ACC112 (cell line): ENCODE measurements around the gene UNC45A.

Source experiments
- H2AFZ ChIP-seq: fragments of 200-600 bp; sonication (generic); one replicate; pipeline ENCODE4 v1.6.0; 2017; ENCODE audit warnings: antibody characterized with exemption, low read length; ENCODE audit not compliant: unreplicated experiment
- H3K27ac ChIP-seq: fragments of 200-600 bp; sonication (generic); 2 replicates; pipeline ENCODE4 v1.5.1; 2014; ENCODE audit warnings: low read depth, mild to moderate bottlenecking, antibody characterized with exemption, low read length, moderate library complexity
- H3K27me3 ChIP-seq: fragments of 200-600 bp; sonication (generic); 2 replicates; pipeline ENCODE4 v1.6.1; 2014; ENCODE audit warnings: mild to moderate bottlenecking, antibody characterized with exemption, low read length, moderate library complexity, mixed read lengths; ENCODE audit not compliant: insufficient read depth
- H3K36me3 ChIP-seq: fragments of 200-600 bp; sonication (generic); 2 replicates; pipeline ENCODE4 v1.6.1; 2016; ENCODE audit warnings: mild to moderate bottlenecking, antibody characterized with exemption, low read length, moderate library complexity, mixed read lengths; ENCODE audit not compliant: insufficient read depth
- H3K4me1 ChIP-seq: fragments of 200-600 bp; sonication (generic); one replicate; pipeline ENCODE4 v1.6.1; 2016; ENCODE audit warnings: low read length, mixed read lengths; ENCODE audit not compliant: insufficient read depth, unreplicated experiment, control insufficient read depth
- H3K4me3 ChIP-seq: fragments of 200-600 bp; sonication (generic); 2 replicates; pipeline ENCODE4 v1.5.1; 2014; ENCODE audit warnings: mild to moderate bottlenecking, low read depth, low read length
- H3K79me2 ChIP-seq: fragments of 200-600 bp; sonication (generic); one replicate; pipeline ENCODE4 v1.6.0; 2016; ENCODE audit warnings: low read length; ENCODE audit not compliant: control insufficient read depth, unreplicated experiment, insufficient read depth

Gene UNC45A

GRCh38 chr15:90934949-90935751, at the start of gene UNC45A:
Gene UNC45A (plus strand): TSS chr15:90935285. CDS start chr15:90935325, 40 bp downstream.
- H3K4me1 ChIP-seq: peaks cover 18% of the 10 kb centered on the region

DNA sequence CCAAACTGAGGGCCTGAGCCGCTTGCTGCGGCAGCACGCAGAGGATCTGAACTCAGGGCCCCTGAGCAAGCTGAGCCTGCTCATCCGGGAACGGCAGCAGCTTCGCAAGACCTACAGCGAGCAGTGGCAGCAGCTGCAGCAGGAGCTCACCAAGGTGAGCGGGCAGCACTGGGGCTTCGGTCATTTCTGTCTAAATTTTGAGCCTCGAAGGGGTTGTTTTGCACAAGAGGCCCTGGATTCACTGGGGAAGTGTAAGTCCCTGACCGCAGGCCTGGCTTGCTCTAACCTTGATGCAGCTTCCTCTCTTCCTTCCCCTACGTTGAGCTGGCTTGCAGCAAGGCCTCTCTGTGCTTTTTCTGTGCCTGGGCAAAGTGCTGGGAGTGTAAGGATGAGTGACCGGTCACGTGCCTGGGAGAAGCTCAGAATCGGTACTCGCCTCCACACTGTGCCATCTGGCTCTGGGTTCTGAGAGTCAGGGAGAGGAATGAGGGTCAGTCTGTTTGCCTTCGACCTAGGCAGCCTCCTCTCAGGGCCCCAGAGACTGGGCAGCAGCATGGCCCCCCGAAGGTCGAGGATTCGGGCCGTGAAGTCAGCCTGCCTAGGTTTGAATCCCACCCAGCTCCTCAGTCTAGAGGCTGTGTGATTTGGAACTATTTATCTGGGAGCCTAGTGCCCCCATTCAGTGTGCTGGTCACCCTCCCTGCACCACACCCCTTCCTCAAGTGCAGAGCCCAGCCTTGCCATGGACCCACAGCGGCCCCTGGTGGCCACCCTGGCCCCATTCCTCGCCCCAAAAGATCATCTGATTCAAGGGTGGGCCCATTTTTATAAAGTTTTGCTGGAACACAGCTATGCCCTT, 49.4 kb upstream of the UNC45A start:
- Histone ChIP-seq H3K4me3 (peak overlapping the region; percentile 76), H3K27me3 (no peaks in the 10 kb centered on the region), H2AFZ (no peak overlapping the region), H3K36me3 (no peaks in the 10 kb centered on the region), H3K27ac (no peak overlapping the region), H3K79me2 (no peaks in the 10 kb centered on the region), H3K4me1 (peaks cover 22% of the 10 kb centered on the region)

More at GRCh38 chr15:90934949-90935751, at the start of gene UNC45A:
- Histone ChIP-seq H3K36me3 (peaks cover 10% of the 10 kb centered on the region; the same call in 1 of the 2 replicates), H3K27me3 (no peaks in the 10 kb centered on the region), H2AFZ (peak within 1 kb of the TSS; percentile 72), H3K79me2 (peaks cover 23% of the 10 kb centered on the region), H3K4me3 (peak within 1 kb of the TSS; percentile 99), H3K27ac (no peak within 1 kb of the TSS; the same call in 1 of the 2 replicates)

DNA sequence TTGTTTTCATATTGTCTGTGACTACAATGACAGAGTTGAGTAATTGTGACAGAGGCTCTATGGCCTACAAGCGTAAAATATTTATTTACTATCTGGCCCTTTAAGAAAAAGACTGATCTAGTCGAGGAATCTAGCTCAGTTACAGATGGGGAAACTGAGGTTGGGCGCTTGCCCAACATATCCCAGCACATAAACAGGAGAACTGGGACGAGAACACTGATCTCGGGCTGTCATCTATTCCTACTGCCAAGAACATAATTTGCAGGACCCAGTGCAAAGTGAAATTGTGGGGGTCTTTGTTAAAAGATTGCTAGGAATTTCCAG, 48.8 kb upstream of the UNC45A start:
- H3K79me2 ChIP-seq: no peaks in the 10 kb centered on the region
- no peak overlapping the region for H3K27ac ChIP-seq
- H2AFZ ChIP-seq: no peak overlapping the region
- H3K4me3 ChIP-seq: no peak overlapping the region
- H3K27me3 ChIP-seq: no peaks in the 10 kb centered on the region
- peaks cover 22% of the 10 kb centered on the region for H3K4me1 ChIP-seq
- H3K36me3 ChIP-seq: no peaks in the 10 kb centered on the region

DNA sequence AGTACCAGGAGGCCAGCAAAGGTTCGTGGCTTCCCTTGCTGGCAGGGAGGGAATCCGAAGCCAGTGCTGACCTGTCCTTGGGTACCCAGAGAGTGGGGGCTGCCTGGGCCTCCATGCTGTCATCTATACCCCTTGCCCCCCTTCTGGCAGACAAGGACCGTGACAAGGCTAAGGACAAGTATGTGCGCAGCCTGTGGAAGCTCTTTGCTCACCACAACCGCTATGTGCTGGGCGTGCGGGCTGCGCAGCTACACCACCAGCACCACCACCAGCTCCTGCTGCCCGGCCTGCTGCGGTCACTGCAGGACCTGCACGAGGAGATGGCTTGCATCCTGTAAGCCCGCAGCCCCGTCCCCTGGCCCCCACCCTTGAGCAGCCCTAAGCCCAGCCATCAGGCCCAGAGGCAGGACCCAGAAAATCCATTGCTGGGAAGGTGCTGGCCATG, 48.0 kb upstream of the UNC45A start:
- no peaks in the 10 kb centered on the region for H3K79me2 ChIP-seq
- H3K27me3 ChIP-seq: no peaks in the 10 kb centered on the region
- H3K4me1 ChIP-seq: peaks cover 22% of the 10 kb centered on the region
- H3K27ac ChIP-seq: no peak overlapping the region
- no peaks in the 10 kb centered on the region for H3K36me3 ChIP-seq
- no peak overlapping the region for H3K4me3 ChIP-seq
- no peak overlapping the region for H2AFZ ChIP-seq

DNA sequence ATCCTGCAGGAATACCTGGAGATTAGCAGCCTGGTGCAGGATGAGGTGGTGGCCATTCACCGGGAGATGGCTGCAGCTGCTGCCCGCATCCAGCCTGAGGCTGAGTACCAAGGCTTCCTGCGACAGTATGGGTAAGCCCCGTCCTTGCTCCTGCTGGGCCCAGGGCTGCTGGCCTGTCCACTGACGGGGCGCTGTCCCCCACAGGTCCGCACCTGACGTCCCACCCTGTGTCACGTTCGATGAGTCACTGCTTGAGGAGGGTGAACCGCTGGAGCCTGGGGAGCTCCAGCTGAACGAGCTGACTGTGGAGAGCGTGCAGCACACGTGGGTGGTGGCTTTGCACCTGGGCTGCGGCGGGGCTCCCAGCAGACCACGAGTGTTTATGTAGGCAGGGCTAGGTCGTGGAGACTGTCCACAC, 45.8 kb upstream of the UNC45A start:
- H3K4me3 ChIP-seq: no peak overlapping the region
- H3K79me2 ChIP-seq: no peaks in the 10 kb centered on the region
- H3K27me3 ChIP-seq: no peaks in the 10 kb centered on the region
- H2AFZ ChIP-seq: no peak overlapping the region
- no peak overlapping the region for H3K27ac ChIP-seq
- peaks cover 16% of the 10 kb centered on the region for H3K4me1 ChIP-seq
- H3K36me3 ChIP-seq: no peaks in the 10 kb centered on the region

DNA sequence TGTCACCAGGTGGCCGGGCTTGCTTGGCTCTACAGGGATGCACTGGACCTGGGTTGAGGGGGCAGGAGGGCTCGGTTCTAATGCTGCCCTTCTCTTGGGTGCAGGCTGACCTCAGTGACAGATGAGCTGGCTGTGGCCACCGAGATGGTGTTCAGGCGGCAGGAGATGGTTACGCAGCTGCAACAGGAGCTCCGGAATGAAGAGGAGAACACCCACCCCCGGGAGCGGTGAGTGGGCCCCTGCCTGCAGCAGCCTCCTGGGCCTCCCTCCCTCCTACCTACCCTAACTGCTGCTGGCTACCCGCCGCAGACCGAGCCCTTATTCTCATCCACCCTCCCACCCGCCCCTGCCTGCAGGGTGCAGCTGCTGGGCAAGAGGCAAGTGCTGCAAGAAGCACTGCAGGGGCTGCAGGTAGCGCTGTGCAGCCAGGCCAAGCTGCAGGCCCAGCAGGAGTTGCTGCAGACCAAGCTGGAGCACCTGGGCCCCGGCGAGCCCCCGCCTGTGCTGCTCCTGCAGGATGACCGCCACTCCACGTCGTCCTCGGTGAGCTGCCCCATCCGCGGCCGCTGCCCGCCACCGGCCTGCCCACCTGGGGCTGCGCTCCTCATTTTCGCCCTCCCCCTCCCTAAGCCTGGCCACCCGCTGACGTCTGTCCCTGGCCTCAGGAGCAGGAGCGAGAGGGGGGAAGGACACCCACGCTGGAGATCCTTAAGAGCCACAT, 45.2 kb upstream of the UNC45A start:
- Histone ChIP-seq H3K4me1 (peaks cover 15% of the 10 kb centered on the region), H3K79me2 (no peaks in the 10 kb centered on the region), H2AFZ (no peak overlapping the region)

DNA sequence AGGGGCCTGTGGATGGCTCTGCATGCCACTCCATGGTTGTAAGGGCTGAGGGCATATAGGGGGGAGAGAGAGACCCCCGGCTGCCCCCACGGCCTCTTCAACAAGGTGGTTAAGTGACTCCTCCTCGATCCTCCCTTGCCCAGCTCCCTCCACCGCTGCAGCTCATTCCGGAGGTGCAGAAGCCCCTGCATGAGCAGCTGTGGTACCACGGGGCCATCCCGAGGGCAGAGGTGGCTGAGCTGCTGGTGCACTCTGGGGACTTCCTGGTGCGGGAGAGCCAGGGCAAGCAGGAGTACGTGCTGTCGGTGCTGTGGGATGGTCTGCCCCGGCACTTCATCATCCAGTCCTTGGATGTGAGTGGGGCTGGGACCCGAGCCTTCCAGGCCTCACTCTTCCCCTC, 44.2 kb upstream of the UNC45A start:
- Histone ChIP-seq H3K27ac (no peak overlapping the region), H3K36me3 (no peaks in the 10 kb centered on the region), H3K79me2 (no peaks in the 10 kb centered on the region), H2AFZ (no peak overlapping the region), H3K4me3 (no peak overlapping the region), H3K4me1 (peaks cover 5% of the 10 kb centered on the region), H3K27me3 (no peaks in the 10 kb centered on the region)

More for the DNA sequence above, 45.2 kb upstream of the UNC45A start:
- Histone ChIP-seq H3K4me3 (no peak overlapping the region), H3K27ac (no peak overlapping the region), H3K36me3 (no peaks in the 10 kb centered on the region), H3K27me3 (no peaks in the 10 kb centered on the region)

GRCh38 chr15:90891346-90891949, 43.6 kb upstream of the UNC45A start:
- Histone ChIP-seq H3K4me1 (peaks cover 1% of the 10 kb centered on the region), H2AFZ (no peak overlapping the region), H3K36me3 (no peaks in the 10 kb centered on the region), H3K27ac (no peak overlapping the region), H3K4me3 (no peak overlapping the region), H3K79me2 (no peaks in the 10 kb centered on the region), H3K27me3 (no peaks in the 10 kb centered on the region)

GRCh38 chr15:90892023-90892422, 43.1 kb upstream of the UNC45A start:
- Histone ChIP-seq H3K4me3 (no peak overlapping the region), H3K27me3 (no peaks in the 10 kb centered on the region), H3K4me1 (no peaks in the 10 kb centered on the region), H2AFZ (no peak overlapping the region), H3K79me2 (no peaks in the 10 kb centered on the region), H3K36me3 (no peaks in the 10 kb centered on the region), H3K27ac (no peak overlapping the region)

- H3K79me2 ChIP-seq: no peaks in the 10 kb centered on the region
- no peaks in the 10 kb centered on the region for H3K36me3 ChIP-seq
- H3K27me3 ChIP-seq: no peaks in the 10 kb centered on the region
- no peak overlapping the region for H2AFZ ChIP-seq
- H3K27ac ChIP-seq: no peak overlapping the region
- H3K4me3 ChIP-seq: no peak overlapping the region
- H3K4me1 ChIP-seq: no peaks in the 10 kb centered on the region
These were observed 42.4 kb upstream of the UNC45A start for GRCh38 chr15:90892498-90893174.
